Stimulated activated CD8-positive, alpha-beta memory T cell treated with anti-CD3 and anti-CD28 coated beads, Interleukin-4, amount 100 ng/mL, for 48 hours (primary cell): ENCODE results near the gene STK40.

Source experiments
- DNase-seq: peaks from one replicate; pipeline ENCODE4 v3.0.0-alpha.2; 2020

Gene STK40

GRCh38 chr1:36385410-36386264, at the start of gene STK40:
STK40 (minus strand) TSS chr1:36385924; CDS start chr1:36361332, 24,592 bp downstream.
- peak; percentile 97 for DNase-seq

DNA sequence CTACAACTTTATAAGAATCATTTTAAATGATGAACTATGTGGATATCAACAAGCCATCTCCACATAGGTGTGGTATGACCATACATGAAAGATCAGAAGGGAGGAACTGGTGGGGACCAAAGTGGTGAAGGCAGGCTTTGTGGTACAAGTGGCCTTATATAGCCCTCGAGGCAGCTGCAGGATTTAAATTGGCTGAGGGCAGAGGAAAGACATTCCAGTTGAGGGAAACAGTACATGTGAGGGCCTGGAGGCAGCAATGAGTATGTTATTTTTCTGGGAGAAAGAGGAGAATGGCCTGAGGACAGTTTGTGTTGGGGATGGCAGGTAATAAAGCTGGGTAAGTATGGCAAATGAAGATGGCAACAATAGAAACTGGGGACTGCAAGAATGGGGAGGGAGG, 47.4 kb upstream of the STK40 start:
- no peak for DNase-seq

DNA sequence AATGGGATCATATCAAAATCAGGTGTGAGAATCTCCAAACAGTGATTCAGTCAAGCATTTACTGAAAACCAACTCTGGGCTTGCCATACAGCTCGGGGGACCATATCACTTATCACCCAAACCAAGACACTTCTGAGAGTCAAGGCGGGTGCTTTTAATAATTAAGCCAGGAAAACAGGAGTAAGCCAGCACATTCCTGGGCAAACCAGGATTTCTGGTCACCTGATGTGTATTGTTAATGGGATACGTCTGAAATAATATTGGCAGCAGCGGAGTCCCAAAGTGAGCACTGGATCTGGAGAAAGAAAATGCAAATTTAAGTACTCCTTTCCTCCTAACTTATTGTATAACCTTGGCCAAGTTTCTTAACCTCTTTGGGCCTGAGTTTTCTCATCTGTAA, 46.9 kb upstream of the STK40 start:
- DNase-seq, result no peak

GRCh38 chr1:36425791-36426190, 40.1 kb upstream of the STK40 start:
- peak; percentile 29 for DNase-seq

- DNase-seq, result no peak
Observed at GRCh38 chr1:36421649-36422048, 35.9 kb upstream of the STK40 start.

GRCh38 chr1:36420836-36421317, 35.2 kb upstream of the STK40 start:
- DNase-seq, result peak; percentile 99

- no peak for DNase-seq
Observed at GRCh38 chr1:36420409-36420808, 34.7 kb upstream of the STK40 start.

DNA sequence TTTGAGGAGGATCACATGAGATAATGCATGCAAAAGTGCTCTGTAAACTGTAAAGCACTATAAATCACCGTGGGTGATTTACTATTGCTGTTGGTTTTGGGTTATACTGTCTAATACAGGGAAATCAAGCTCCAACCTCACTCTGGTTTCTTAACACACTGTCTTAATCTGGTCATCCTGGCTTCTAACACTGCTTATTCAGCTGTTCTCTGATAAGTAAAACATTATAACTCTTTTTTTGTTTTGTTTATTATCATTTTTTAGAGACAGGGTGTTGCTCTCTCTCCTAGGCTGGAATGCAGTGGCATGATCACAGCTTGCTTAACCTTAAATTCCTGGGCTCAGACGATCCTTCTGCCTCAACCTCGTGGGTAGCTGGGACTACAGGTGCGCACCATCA, 33.8 kb upstream of the STK40 start:
- DNase-seq, result no peak

GRCh38 chr1:36419140-36419539, 33.4 kb upstream of the STK40 start:
- no peak for DNase-seq

GRCh38 chr1:36417931-36418330, 32.2 kb upstream of the STK40 start:
- no peak for DNase-seq

- DNase-seq, result no peak
Observed at GRCh38 chr1:36415661-36416326, 30.1 kb upstream of the STK40 start.

DNA sequence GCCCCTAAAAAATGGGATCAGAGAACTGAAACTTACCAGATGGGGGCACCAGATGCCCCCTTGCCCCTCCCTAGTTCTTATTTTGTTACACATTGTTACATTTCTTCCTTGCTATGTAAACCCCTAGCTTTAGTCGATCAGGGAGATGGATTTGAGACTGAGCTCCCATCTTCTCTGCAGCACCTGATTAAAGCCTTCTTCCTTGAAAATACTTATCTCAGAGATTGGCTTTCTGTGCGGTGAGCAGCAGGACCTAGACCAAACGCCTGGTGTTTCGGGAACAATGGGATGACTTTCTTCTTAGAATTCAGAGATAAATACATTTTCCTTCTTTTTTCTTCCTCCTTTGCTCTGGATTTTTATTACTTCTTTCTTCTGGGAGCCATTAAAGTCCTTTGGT, 28.7 kb upstream of the STK40 start:
- DNase-seq, result no peak

DNA sequence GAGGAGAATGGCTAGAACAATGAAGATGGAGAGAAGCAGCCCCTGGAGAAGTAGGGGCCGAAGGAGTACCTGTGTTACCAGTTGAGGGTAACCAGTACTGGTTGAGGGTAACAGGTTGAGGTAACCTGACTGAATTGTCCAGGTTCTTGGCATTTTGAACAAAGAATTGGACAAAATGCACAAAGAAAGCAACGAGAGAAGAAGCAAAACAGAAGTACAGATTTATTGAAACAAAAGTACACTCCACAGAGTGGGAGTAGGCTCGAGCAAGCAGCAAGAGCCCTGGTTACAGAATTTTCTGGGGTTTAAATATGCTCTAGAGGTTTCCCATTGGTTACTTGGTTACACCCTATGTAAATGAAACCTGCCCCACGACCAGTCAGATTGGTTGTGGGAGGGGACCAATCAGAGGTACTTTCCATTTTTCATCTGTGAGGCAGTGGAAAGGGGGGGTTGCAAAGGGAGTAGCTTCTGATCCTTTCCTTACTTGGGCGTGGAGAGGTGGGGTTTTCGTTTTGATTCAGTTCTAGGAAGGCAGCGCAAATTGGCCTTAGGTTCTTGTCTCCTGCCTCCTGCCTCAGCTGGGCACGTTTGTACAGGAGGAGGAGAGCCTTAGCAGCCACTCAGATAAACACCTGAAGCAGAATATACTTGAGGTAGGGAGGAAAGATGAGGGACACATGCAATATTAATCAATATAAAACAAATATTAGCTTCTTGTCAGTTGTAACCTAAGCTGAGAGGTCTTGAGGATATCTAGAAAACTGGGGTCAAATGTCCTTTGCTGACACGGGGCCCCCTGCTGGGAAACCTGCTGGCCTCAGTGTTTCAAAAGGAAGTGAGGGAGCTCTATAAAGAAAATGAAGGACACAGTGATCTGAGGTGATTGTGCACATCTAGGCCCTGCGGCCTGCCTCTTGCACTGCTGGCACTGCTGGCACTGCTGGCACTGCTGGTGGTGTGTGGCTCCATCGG, 26.2 kb upstream of the STK40 start:
- DNase-seq, result peak; percentile 65

- DNase-seq, result no peak
Observed at GRCh38 chr1:36408479-36408878, 22.8 kb upstream of the STK40 start.

DNA sequence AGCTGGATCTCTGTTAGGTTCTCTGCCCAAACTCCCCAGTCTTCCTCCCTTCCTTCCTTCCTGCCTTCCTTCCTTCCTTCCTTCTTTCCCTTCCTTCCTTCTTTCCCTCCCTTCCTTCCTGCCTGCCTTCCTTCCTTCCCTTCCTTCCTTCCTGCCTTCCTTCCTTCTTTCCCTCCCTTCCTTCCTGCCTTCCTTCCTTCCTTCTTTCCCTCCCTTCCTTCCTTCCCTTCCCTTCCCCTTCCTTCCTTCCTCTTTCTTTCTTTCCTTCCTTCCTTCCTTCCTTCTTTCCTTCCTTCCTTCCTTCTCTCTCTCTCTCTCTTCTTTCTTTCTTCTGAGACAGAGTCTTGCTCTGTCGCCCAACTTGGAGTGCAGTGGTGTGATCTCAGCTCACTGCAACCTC, 20.7 kb upstream of the STK40 start:
- DNase-seq, result no peak

- no peak for DNase-seq
Observed at GRCh38 chr1:36402504-36402890, 16.8 kb upstream of the STK40 start.

- no peak for DNase-seq
Observed at GRCh38 chr1:36401602-36402503, 16.1 kb upstream of the STK40 start.

DNA sequence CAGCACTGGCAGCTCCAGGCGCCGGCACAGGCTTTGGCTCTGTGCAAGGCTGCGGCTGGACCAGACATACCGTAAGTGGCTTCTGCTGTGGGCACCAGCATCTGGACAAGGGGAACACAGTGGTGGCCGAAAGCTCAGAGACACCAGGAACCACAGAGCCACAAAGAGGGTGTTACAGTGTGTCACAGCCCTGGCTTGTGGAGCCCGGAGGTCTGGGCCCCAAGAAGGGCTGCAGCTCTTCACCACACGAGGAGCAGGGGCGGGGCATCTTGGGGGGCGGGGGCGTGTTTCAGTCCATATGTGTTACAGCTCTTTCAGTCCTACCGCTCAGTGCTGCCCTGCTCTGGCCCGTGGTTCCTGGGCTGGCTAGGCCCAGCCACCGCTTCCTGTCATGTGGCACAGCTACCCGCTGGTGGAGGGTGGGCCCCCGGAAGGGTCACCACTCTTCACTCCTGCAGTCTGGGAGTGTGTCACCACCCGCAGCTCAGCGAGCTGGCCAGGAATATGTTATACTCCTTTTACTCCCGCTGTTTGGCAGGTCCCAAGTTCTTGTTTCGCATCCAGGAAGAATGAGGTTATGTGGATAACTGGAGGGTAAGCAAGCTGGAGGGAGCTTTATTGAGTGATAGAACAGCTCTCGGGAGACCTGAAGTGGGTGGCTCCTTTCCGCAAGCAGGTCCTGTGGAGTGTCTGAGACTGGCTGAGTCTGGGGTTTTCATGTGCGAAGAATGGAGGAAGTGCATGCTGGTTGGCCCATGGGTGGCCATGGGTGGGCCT, 15.3 kb upstream of the STK40 start:
- peak; percentile 80 for DNase-seq

GRCh38 chr1:36400514-36400824, 14.7 kb upstream of the STK40 start:
- DNase-seq, result no peak

- DNase-seq, result no peak
Observed at GRCh38 chr1:36398370-36398977, 12.8 kb upstream of the STK40 start.
